OCI-LY3 (cell line): Measurements from ENCODE around the gene ADGRG6.

Experiments used
- CTCF ChIP-seq: fragments of 200-600, 300-600 bp; sonication (generic); IDR thresholded peaks from 2 replicates; pipeline ENCODE4 v1.5.1; 2014; ENCODE audit warnings: antibody characterized with exemption, low read length, low read depth
- EZH2phosphoT487 ChIP-seq: fragments of 200-600 bp; shearing (Covaris generic); IDR thresholded peaks from 2 replicates; pipeline ENCODE4 v1.6.1; 2018; ENCODE audit warnings: antibody characterized with exemption, mixed run types, low read depth

- TF ChIP-seq CTCF (no peak), EZH2phosphoT487 (no peak)
These were observed 11.0 kb upstream of the ADGRG6 start for GRCh38 chr6:142290851-142291250.
